GM20000 (cell line): ENCODE data around the gene AFDN.

Source experiments
- DNase-seq: peaks from one replicate; pipeline ENCODE4 v3.0.0; 2012; ENCODE audit warnings: low spot score
- CTCF ChIP-seq: IDR thresholded peaks from 2 replicates; pipeline ENCODE4 v1.5.1; 2012; ENCODE audit warnings: mild to moderate bottlenecking, control low read depth; ENCODE audit errors: extremely low read depth, missing control alignments

Gene AFDN

GRCh38 chr6:167797011-167797471, 29.7 kb upstream of the AFDN start:
- TF ChIP-seq CTCF: no peak
- DNase-seq: no peak

- no peak for TF ChIP-seq CTCF
- no peak for DNase-seq
These were observed 29.0 kb upstream of the AFDN start for GRCh38 chr6:167797476-167798265.

- TF ChIP-seq CTCF: no peak
These were observed 28.3 kb upstream of the AFDN start for GRCh38 chr6:167798453-167798852.

GRCh38 chr6:167799033-167799821, 27.5 kb upstream of the AFDN start:
- no peak for DNase-seq
- TF ChIP-seq CTCF: no peak

More at GRCh38 chr6:167798453-167798852, 28.3 kb upstream of the AFDN start:
- no peak for DNase-seq

- TF ChIP-seq CTCF: no peak
These were observed 26.2 kb upstream of the AFDN start for GRCh38 chr6:167800549-167800948.

GRCh38 chr6:167801263-167801662, 25.4 kb upstream of the AFDN start:
- TF ChIP-seq CTCF: no peak
- no peak for DNase-seq

More at GRCh38 chr6:167800549-167800948, 26.2 kb upstream of the AFDN start:
- DNase-seq: no peak

GRCh38 chr6:167802339-167802738, 24.4 kb upstream of the AFDN start:
- no peak for TF ChIP-seq CTCF

More at GRCh38 chr6:167802339-167802738, 24.4 kb upstream of the AFDN start:
- no peak for DNase-seq
